K562 (cell line): ENCODE data around the gene CNTN5. TPM values are rescaled to one million over a fixed set of nuclear protein-coding genes. Genes with fewer than 3 reads are reported as not detected.
A peak's percentile ranks its signal among the peaks of the same experiment; 100 is the strongest.

Experiments
- ATAC-seq: fragments of 200-7000 bp; cut with Tn5 transposase; 3 replicates; pipeline ENCODE4 v1.9.1; 2020; ENCODE audit warnings: moderate library complexity
- BruUV-seq: library from RNA; stranded (reverse); fragments of 400-500 nt; replicated peaks from 2 replicates; lab custom pipeline; 2021; lab: Mats Ljungman, UMichigan
- CTCF ChIA-PET: fragments of 300-600 bp; formaldehyde crosslinking; extraction: SDS; loops from one replicate; lab custom pipeline; 2021; ENCODE audit warnings: low intra/inter-chr PET ratio; lab: Yijun Ruan, JAX
- POLR2A ChIA-PET: fragments of 300-600, 350-650 bp; sonication (Branson Sonifier 250); formaldehyde crosslinking; extraction: SDS; loops from one replicate; lab custom pipeline; 2021; ENCODE audit warnings: antibody characterized with exemption, inconsistent platforms; lab: Yijun Ruan, JAX
- DNase-seq, 4 experiments: peaks; one replicate each; pipeline versions ENCODE4 v3.0.0 to v3.0.0-alpha.2; 2011 to 2018; ENCODE audit warnings: low spot score in 3 of 4, mixed read lengths in 3 of 4; ENCODE audit errors: extremely low read depth in 1 of 4
- FAIRE-seq: peaks from 2 replicates; lab custom pipeline; 2011; peaks lifted over from hg19 to GRCh38; lab: Jason Lieb, UNC
- H2AFZ ChIP-seq: 2 replicates; pipeline ENCODE4 v1.6.0; 2011; ENCODE audit warnings: low read depth, low read length, control low read depth, inconsistent platforms
- H3K27ac ChIP-seq: fragments of 200-600 bp; 3 replicates; pipeline ENCODE4 v1.8.0; 2011; ENCODE audit warnings: low read depth, mild to moderate bottlenecking, control low read depth, inconsistent platforms, low read length, moderate library complexity, mixed read lengths; ENCODE audit errors: extremely low read depth
- H3K27me3 ChIP-seq, 2 experiments: fragments of 300-600 bp in 1 of 2; 2 replicates in 1 of 2; 3 replicates in 1 of 2; pipeline versions ENCODE4 v1.6.0 to v1.8.0; 2011; ENCODE audit warnings: inconsistent platforms in 2 of 2, low read length in 2 of 2, mild to moderate bottlenecking in 1 of 2, mixed read lengths in 1 of 2, moderate library complexity in 1 of 2; ENCODE audit not compliant: control insufficient read depth in 2 of 2, insufficient read depth in 2 of 2
- H3K36me3 ChIP-seq: fragments of 300-600 bp; 3 replicates; pipeline ENCODE4 v1.8.0; 2011; ENCODE audit warnings: mild to moderate bottlenecking, low read length, inconsistent platforms; ENCODE audit not compliant: control insufficient read depth, insufficient read depth
- H3K4me1 ChIP-seq, 2 experiments: fragments of 200-600 bp in 1 of 2; replicated peaks in 1 of 2; 2 replicates in 1 of 2; 3 replicates in 1 of 2; pipeline versions ENCODE4 v1.5.1 to v1.8.0; 2011; ENCODE audit warnings: inconsistent platforms in 2 of 2, low read length in 2 of 2, mild to moderate bottlenecking in 1 of 2, mixed read lengths in 1 of 2, moderate library complexity in 1 of 2; ENCODE audit not compliant: control insufficient read depth in 2 of 2, insufficient read depth in 2 of 2
- H3K4me2 ChIP-seq: 2 replicates; pipeline ENCODE4 v1.6.1; 2011; ENCODE audit warnings: low read length, control low read depth, inconsistent platforms, mixed read lengths; ENCODE audit not compliant: insufficient read depth
- H3K4me3 ChIP-seq: fragments of 200-600 bp; sonication (generic), shearing (Covaris generic); 2 replicates; pipeline ENCODE4 v1.5.1; 2016; ENCODE audit warnings: control low read depth, inconsistent platforms
- H3K79me2 ChIP-seq: fragments of 200-600 bp; 3 replicates; pipeline ENCODE4 v1.8.0; 2011; ENCODE audit warnings: low read length, inconsistent platforms; ENCODE audit not compliant: control insufficient read depth, insufficient read depth
- H3K9ac ChIP-seq, 2 experiments: 2 replicates each; pipeline versions ENCODE4 v1.6.0 to v1.6.1; 2011; ENCODE audit warnings: low read depth in 2 of 2, low read length in 2 of 2, control low read depth in 1 of 2, inconsistent platforms in 1 of 2, mild to moderate bottlenecking in 1 of 2, mixed read lengths in 1 of 2; ENCODE audit not compliant: insufficient read depth in 1 of 2
- H3K9me1 ChIP-seq: one replicate; pipeline ENCODE4 v1.6.0; 2011; ENCODE audit warnings: inconsistent platforms, mild to moderate bottlenecking, low read length, moderate library complexity; ENCODE audit not compliant: control insufficient read depth, insufficient read depth
- H3K9me3 ChIP-seq: replicated peaks from 2 replicates; pipeline ENCODE4 v1.5.1; 2011; ENCODE audit warnings: low read depth, low read length, inconsistent platforms; ENCODE audit not compliant: control insufficient read depth, insufficient read depth
- H4K20me1 ChIP-seq: replicated peaks from 2 replicates; pipeline ENCODE4 v1.6.1; 2011; ENCODE audit warnings: low read length, inconsistent platforms, mixed read lengths; ENCODE audit not compliant: control insufficient read depth, insufficient read depth
- ETV5 ChIP-seq: sonication (generic); formaldehyde crosslinking; IDR thresholded peaks from 2 replicates; pipeline ENCODE4 v1.4.0; 2020; ENCODE audit warnings: low read depth, mild to moderate bottlenecking, missing genetic modification reagents
- MAFF ChIP-seq: IDR thresholded peaks from 2 replicates; pipeline ENCODE4 v1.6.1; 2012; ENCODE audit warnings: low read length, improper control_type of control experiment
- MAFK ChIP-seq: IDR thresholded peaks from 2 replicates; pipeline ENCODE4 v1.6.1; 2011; ENCODE audit warnings: low read length, improper control_type of control experiment
- PHF21A ChIP-seq: fragments of 450-650 bp; IDR thresholded peaks from 2 replicates; pipeline ENCODE4 v1.6.1; 2017; ENCODE audit warnings: low read depth, borderline replicate concordance
- STAT5A ChIP-seq: IDR thresholded peaks from 2 replicates; pipeline ENCODE4 v1.6.1; 2012; ENCODE audit warnings: low read length, inconsistent platforms, borderline replicate concordance
- ZNF174 ChIP-seq: fragments of 250-450 bp; sonication (Bioruptor Pico); IDR thresholded peaks from 2 replicates; pipeline ENCODE4 v1.4.0; 2020; ENCODE audit warnings: mild to moderate bottlenecking
- ZNF316 ChIP-seq: fragments of 450-650 bp; IDR thresholded peaks from 2 replicates; pipeline ENCODE4 v1.6.1; 2016
- WGBS: fragments of 100-300 bp; shearing (Covaris generic); methylation state at CpG from one replicate; pipeline ENCODE4 v1.1.6; 2016; ENCODE audit warnings: low coverage, mixed read lengths; ENCODE audit not compliant: insufficient coverage; ENCODE audit errors: missing lambda C conversion rate; 5-methylcytosine and 5-hydroxymethylcytosine counted together
- in situ Hi-C: fragments of 300-500 bp; cut with MboI; formaldehyde crosslinking; loops from 4 replicates; pipeline ENCODE4 v1.15.0; 2018; ENCODE audit warnings: inconsistent platforms, mixed read lengths
- intact Hi-C: fragments of 100-400 bp; cut with micrococcal nuclease; formaldehyde crosslinking; loops from 2 replicates; pipeline ENCODE4 v1.14.2; 2022
- polyA plus RNA-seq, 8 experiments: library from polyadenylated mRNA; depleted of rRNA in 4 of 8; stranded (reverse) in 5 of 8; unstranded in 3 of 8; fragments of >200 nt; fragmentation: Nextera tagmentation in 2 of 8; fragmentation: Illumina TruSeq in 1 of 8; extraction: Ambion mirVana in 2 of 8; extraction: Trizol in 1 of 8; gene quantifications; 2 replicates each; pipeline versions ENCODE4 v1.2.1 to v1.2.3, GENCODE V29; 2011 to 2014; ENCODE audit warnings: inconsistent platforms in 1 of 8, missing spikeins in 1 of 8
- total RNA-seq, 7 experiments: library from RNA; depleted of rRNA in 6 of 7; stranded (reverse); fragments of >200 nt in 6 of 7; fragmentation: Illumina TruSeq in 2 of 7; extraction: Trizol in 2 of 7; gene quantifications; 2 replicates each; pipeline versions ENCODE4 v1.2.1 to v1.2.3, GENCODE V29; 2011 to 2021; ENCODE audit warnings: low replicate concordance in 1 of 7
- TF ChIP-seq, protein P1 (sequence below), 2 experiments: IDR thresholded peaks; 2 replicates each; pipeline ENCODE4 v1.6.1; 2011; ENCODE audit warnings: borderline replicate concordance in 1 of 2, control low read depth in 1 of 2, low read depth in 1 of 2, low read length in 1 of 2, mild to moderate bottlenecking in 1 of 2, mixed read lengths in 1 of 2, moderate library complexity in 1 of 2; ENCODE audit not compliant: insufficient read depth in 1 of 2, insufficient read length in 1 of 2, poor library complexity in 1 of 2, severe bottlenecking in 1 of 2; ENCODE audit errors: extremely low read depth in 1 of 2

The CNTN5 gene
- total and polyA plus RNA-seq, 9 of the 15 experiments (the other 6 are each of a cell fraction or from before 2014, with no cell fraction given), result 0.03 TPM; not detected in 8

DNA sequence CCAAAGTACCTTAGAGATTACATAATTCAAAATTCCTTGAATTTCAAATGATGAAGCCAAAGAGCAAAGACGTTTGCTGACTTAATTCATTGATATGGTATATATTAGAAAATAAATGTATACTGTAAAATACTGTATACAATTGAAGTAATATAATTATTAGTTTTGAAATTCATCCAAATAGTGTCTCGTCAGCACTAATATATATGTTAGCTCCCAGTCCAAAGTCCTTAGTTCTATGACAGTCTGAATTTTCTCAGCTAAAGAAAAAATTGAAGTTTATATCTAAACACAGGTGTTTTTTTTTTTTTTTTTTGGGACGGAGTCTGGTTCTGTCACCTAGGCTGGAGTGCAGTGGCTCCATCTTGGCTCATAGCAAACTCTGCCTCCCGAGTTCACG, 431.3 kb downstream of the CNTN5 start:
- in situ Hi-C loops (no loop called here), intact Hi-C loops (no loop called here)
- ATAC-seq, result no peak
- no peak for FAIRE-seq
- no peak overlapping the region for H2AFZ ChIP-seq
- POLR2A ChIA-PET, result no interaction called here
- 0% methylated on average over 3 of the region's 5 CpGs for WGBS
- no TSS peak for BruUV-seq
- H3K79me2 ChIP-seq, result no peaks in the 10 kb centered on the region
- no peaks in the 10 kb centered on the region for H3K4me1 ChIP-seq
- no peak overlapping the region for H3K27ac ChIP-seq
- H4K20me1 ChIP-seq, result no peaks in the 10 kb centered on the region
- H3K36me3 ChIP-seq, result no peaks in the 10 kb centered on the region
- CTCF ChIA-PET, result no interaction called here
- no peak for DNase-seq
- H3K9me1 ChIP-seq, result no peaks in the 10 kb centered on the region
- no peaks in the 10 kb centered on the region for H3K27me3 ChIP-seq
- no peak overlapping the region for H3K9ac ChIP-seq
- no peak for TF ChIP-seq PHF21A
- no peak for TF ChIP-seq STAT5A
- peak; percentile 43; the same call in 1 of the 2 replicates for TF ChIP-seq ZNF316
- no peak for TF ChIP-seq ETV5
- TF ChIP-seq ZNF174, result no peak
- TF ChIP-seq MAFF, result peak; percentile 29; the same call in 1 of the 2 replicates
- TF ChIP-seq, protein P1, sequence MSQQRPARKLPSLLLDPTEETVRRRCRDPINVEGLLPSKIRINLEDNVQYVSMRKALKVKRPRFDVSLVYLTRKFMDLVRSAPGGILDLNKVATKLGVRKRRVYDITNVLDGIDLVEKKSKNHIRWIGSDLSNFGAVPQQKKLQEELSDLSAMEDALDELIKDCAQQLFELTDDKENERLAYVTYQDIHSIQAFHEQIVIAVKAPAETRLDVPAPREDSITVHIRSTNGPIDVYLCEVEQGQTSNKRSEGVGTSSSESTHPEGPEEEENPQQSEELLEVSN (IDR thresholded peaks at IDR 0.05; ENCODE audit: borderline replicate concordance in 1 of 2, extremely low read depth in 1 of 2, insufficient read depth in 1 of 2, insufficient read length in 1 of 2, low read depth in 1 of 2, low read length in 1 of 2, poor library complexity in 1 of 2, severe bottlenecking in 1 of 2), result no peak
- peak; percentile 55; the same call in 1 of the 2 replicates for TF ChIP-seq MAFK
- no peak overlapping the region for H3K4me2 ChIP-seq
- H3K9me3 ChIP-seq, result peaks cover 3% of the 10 kb centered on the region; the same call in 1 of the 2 replicates
- H3K4me3 ChIP-seq, result no peak overlapping the region
